ENCODE results near the gene CCSER2. TPM values are rescaled to one million over a fixed set of nuclear protein-coding genes. Genes with fewer than 3 reads are reported as not detected.

Gene CCSER2
- total RNA-seq, 1 experiment from 2014 or later, result 28.9 TPM

DNA sequence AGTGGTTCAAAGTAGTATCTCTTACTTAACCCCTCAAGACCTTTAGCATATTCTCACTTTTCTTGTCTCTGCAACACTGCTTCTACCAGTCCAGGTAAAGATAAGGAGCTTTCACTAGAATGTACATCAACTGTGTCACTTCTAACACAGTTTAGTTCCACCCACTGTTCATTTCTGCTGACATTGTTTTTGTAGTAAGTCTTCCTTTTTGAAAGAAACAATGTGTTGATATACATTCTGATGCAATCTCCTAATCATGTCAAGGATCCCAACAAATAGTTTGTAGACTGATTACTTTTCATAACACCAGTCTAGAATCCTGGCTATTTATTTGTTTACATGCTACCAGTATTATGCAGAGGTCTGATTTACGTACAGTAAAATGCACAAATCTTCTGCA is 47.5 kb downstream of the CCSER2 start:
- ChIA-PET POLR2A (no interaction called here), CTCF (interaction anchor here (1.1 kb wide), 1 partner anchor 161 kb away, joined by 9 read pairs; no protein-coding TSS in a partner anchor), RAD21 (ENCODE audit: low non-redundant PET in 1 of 2, low total read pairs in 2 of 2, uncharacterized antibody in 2 of 2, unreplicated experiment in 2 of 2) (interaction anchor here in 1 of 2 experiments (1.3 kb wide), 1 partner anchor 161 kb away, joined by 4 read pairs; no protein-coding TSS in a partner anchor)
- Histone ChIP-seq H2AFZ (ENCODE audit: low read depth, low read length, poor library complexity, severe bottlenecking) (no peak overlapping the region), H4K20me1 (ENCODE audit: insufficient read depth) (no peaks in the 10 kb centered on the region), H3K9me3 (ENCODE audit: control insufficient read depth in 1 of 2, insufficient read depth in 1 of 2, low read depth in 1 of 2, low read length in 2 of 2) (no peaks in the 10 kb centered on the region), H3K9ac (ENCODE audit: low read length) (no peak overlapping the region), H3K9me2 (ENCODE audit: insufficient read depth) (no peaks in the 10 kb centered on the region), H3K4me3 (replicated peaks in 1 of 2; ENCODE audit: low read depth in 1 of 2, low read length in 2 of 2) (no peak overlapping the region), H3K36me3 (ENCODE audit: control insufficient read depth in 1 of 2, insufficient read depth in 2 of 2, low read length in 2 of 2) (peaks cover 0 to 3% of the 10 kb centered on the region in 2 experiments; a peak in 1 of 4 replicates), H3K27ac (ENCODE audit: low read depth, low read length) (no peak overlapping the region), H3K4me1 (ENCODE audit: control insufficient read depth in 1 of 2, insufficient read depth in 2 of 2, low read length in 2 of 2) (no peaks in the 10 kb centered on the region), H3K4me2 (ENCODE audit: low read length) (no peak overlapping the region), H3K79me2 (ENCODE audit: insufficient read depth, low read length) (no peaks in the 10 kb centered on the region), H3K27me3 (ENCODE audit: insufficient read depth, low read length) (no peaks in the 10 kb centered on the region)
- no peak for TF ChIP-seq RAD21 (IDR thresholded peaks at IDR 0.05; ENCODE audit: low read depth)
- TF ChIP-seq, protein P1, sequence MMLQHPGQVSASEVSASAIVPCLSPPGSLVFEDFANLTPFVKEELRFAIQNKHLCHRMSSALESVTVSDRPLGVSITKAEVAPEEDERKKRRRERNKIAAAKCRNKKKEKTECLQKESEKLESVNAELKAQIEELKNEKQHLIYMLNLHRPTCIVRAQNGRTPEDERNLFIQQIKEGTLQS (IDR thresholded peaks at IDR 0.05), result no peak
- TF ChIP-seq EZH2 (IDR thresholded peaks at IDR 0.05), result no peak
- no peak for TF ChIP-seq ELF1 (IDR thresholded peaks at IDR 0.05; ENCODE audit: borderline replicate concordance, low read depth)
- TF ChIP-seq SP1 (IDR thresholded peaks at IDR 0.05; ENCODE audit: low read depth), result no peak
- TF ChIP-seq, protein P2, sequence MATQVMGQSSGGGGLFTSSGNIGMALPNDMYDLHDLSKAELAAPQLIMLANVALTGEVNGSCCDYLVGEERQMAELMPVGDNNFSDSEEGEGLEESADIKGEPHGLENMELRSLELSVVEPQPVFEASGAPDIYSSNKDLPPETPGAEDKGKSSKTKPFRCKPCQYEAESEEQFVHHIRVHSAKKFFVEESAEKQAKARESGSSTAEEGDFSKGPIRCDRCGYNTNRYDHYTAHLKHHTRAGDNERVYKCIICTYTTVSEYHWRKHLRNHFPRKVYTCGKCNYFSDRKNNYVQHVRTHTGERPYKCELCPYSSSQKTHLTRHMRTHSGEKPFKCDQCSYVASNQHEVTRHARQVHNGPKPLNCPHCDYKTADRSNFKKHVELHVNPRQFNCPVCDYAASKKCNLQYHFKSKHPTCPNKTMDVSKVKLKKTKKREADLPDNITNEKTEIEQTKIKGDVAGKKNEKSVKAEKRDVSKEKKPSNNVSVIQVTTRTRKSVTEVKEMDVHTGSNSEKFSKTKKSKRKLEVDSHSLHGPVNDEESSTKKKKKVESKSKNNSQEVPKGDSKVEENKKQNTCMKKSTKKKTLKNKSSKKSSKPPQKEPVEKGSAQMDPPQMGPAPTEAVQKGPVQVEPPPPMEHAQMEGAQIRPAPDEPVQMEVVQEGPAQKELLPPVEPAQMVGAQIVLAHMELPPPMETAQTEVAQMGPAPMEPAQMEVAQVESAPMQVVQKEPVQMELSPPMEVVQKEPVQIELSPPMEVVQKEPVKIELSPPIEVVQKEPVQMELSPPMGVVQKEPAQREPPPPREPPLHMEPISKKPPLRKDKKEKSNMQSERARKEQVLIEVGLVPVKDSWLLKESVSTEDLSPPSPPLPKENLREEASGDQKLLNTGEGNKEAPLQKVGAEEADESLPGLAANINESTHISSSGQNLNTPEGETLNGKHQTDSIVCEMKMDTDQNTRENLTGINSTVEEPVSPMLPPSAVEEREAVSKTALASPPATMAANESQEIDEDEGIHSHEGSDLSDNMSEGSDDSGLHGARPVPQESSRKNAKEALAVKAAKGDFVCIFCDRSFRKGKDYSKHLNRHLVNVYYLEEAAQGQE (IDR thresholded peaks at IDR 0.05; ENCODE audit: low read depth), result no peak
- TF ChIP-seq, protein P3, sequence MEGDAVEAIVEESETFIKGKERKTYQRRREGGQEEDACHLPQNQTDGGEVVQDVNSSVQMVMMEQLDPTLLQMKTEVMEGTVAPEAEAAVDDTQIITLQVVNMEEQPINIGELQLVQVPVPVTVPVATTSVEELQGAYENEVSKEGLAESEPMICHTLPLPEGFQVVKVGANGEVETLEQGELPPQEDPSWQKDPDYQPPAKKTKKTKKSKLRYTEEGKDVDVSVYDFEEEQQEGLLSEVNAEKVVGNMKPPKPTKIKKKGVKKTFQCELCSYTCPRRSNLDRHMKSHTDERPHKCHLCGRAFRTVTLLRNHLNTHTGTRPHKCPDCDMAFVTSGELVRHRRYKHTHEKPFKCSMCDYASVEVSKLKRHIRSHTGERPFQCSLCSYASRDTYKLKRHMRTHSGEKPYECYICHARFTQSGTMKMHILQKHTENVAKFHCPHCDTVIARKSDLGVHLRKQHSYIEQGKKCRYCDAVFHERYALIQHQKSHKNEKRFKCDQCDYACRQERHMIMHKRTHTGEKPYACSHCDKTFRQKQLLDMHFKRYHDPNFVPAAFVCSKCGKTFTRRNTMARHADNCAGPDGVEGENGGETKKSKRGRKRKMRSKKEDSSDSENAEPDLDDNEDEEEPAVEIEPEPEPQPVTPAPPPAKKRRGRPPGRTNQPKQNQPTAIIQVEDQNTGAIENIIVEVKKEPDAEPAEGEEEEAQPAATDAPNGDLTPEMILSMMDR (IDR thresholded peaks at IDR 0.05 in 2 of 3, conservative IDR thresholded peaks at IDR 0.05 in 1 of 3; ENCODE audit: borderline replicate concordance in 1 of 3, insufficient read depth in 1 of 3, low read depth in 2 of 3, low read length in 2 of 3), result no peak
- no peak for TF ChIP-seq TCF7L2 (IDR thresholded peaks at IDR 0.05; ENCODE audit: borderline replicate concordance, extremely low read depth, insufficient read depth, insufficient read length)
- intact Hi-C loops (cut with micrococcal nuclease), result loop anchor here (1.0 to 10.0 kb wide), 4 partner anchors 111 to 369 kb away; no protein-coding TSS in a partner anchor
- ATAC-seq, result no peak
- no TSS peak for BruUV-seq (replicated peaks)
- DNase-seq (ENCODE audit: low read depth, low spot score), result no peak
